Fibroblast of lung (primary cell): Measurements from ENCODE around the gene FBRSL1. TPM values are rescaled to one million over a fixed set of nuclear protein-coding genes. Genes with fewer than 3 reads are reported as not detected.
"Not testable (repeated sequence)": the region's sequence is repeated elsewhere in the genome, so short reads cannot be mapped to it uniquely, and the experiment has no call there.

ENCODE experiments used
- DNase-seq, 2 donors: peaks; one replicate each; pipeline versions ENCODE4 v3.0.0 to v3.0.0-alpha.2; 2010; ENCODE audit warnings: low read depth in 2 of 2
- H2AFZ ChIP-seq: 2 replicates; pipeline ENCODE4 v1.5.1; 2012; ENCODE audit warnings: low read length, control low read depth, inconsistent platforms
- H3K27ac ChIP-seq: 2 replicates; pipeline ENCODE4 v1.5.1; 2011; ENCODE audit warnings: low read length, control low read depth; ENCODE audit not compliant: insufficient read depth
- H3K27me3 ChIP-seq: 2 replicates; pipeline ENCODE4 v1.5.1; 2011; ENCODE audit warnings: mild to moderate bottlenecking, low read length; ENCODE audit not compliant: control insufficient read depth, insufficient read depth
- H3K36me3 ChIP-seq: 2 replicates; pipeline ENCODE4 v1.5.1; 2011; ENCODE audit warnings: low read length; ENCODE audit not compliant: control insufficient read depth, insufficient read depth
- H3K4me1 ChIP-seq: 2 replicates; pipeline ENCODE4 v1.5.1; 2011; ENCODE audit warnings: low read length; ENCODE audit not compliant: control insufficient read depth, insufficient read depth; ENCODE audit errors: extremely low read depth
- H3K4me2 ChIP-seq: 2 replicates; pipeline ENCODE4 v1.5.1; 2011; ENCODE audit warnings: low read length, control low read depth; ENCODE audit not compliant: insufficient read depth; ENCODE audit errors: extremely low read depth
- H3K4me3 ChIP-seq, 4 experiments: fragments of 200-600 bp in 1 of 4; sonication (generic) in 1 of 4; replicated peaks in 1 of 4; 2 replicates each; pipeline ENCODE4 v1.5.1; 2011 to 2016; ENCODE audit warnings: low read length in 4 of 4, low read depth in 3 of 4, mild to moderate bottlenecking in 3 of 4, control low read depth in 2 of 4, inconsistent platforms in 1 of 4, mixed read lengths in 1 of 4; ENCODE audit not compliant: insufficient read depth in 1 of 4; ENCODE audit errors: control extremely low read depth in 1 of 4
- H3K79me2 ChIP-seq: 2 replicates; pipeline ENCODE4 v1.5.1; 2012; ENCODE audit warnings: mild to moderate bottlenecking, low read length, inconsistent platforms; ENCODE audit not compliant: control insufficient read depth, insufficient read depth
- H3K9ac ChIP-seq: 2 replicates; pipeline ENCODE4 v1.5.1; 2011; ENCODE audit warnings: mild to moderate bottlenecking, low read length, control low read depth; ENCODE audit not compliant: insufficient read depth
- H3K9me3 ChIP-seq: 2 replicates; pipeline ENCODE4 v1.5.1; 2012; ENCODE audit warnings: low read depth, low read length; ENCODE audit not compliant: control insufficient read depth, insufficient read depth
- H4K20me1 ChIP-seq: 2 replicates; pipeline ENCODE4 v1.5.1; 2011; ENCODE audit warnings: low read length; ENCODE audit not compliant: control insufficient read depth, insufficient read depth; ENCODE audit errors: extremely low read depth
- CTCF ChIP-seq, 2 donors: IDR thresholded peaks in 1 of 2; conservative IDR thresholded peaks in 1 of 2; 1 replicate in 1 of 2; 2 replicates in 1 of 2; pipeline ENCODE4 v1.5.1; 2011 to 2012; ENCODE audit warnings: low read length in 2 of 2, control low read depth in 1 of 2, inconsistent platforms in 1 of 2, low read depth in 1 of 2, mild to moderate bottlenecking in 1 of 2
- EZH2 ChIP-seq: IDR thresholded peaks from 2 replicates; pipeline ENCODE4 v1.5.1; 2012; ENCODE audit warnings: low read length, control low read depth, mild to moderate bottlenecking; ENCODE audit errors: missing control alignments
- polyA plus RNA-seq, 2 donors: library from polyadenylated mRNA; depleted of rRNA in 1 of 2; stranded (reverse) in 1 of 2; unstranded in 1 of 2; fragments of >200 nt; gene quantifications; 2 replicates each; pipeline ENCODE4 v1.2.1, GENCODE V29; 2011 to 2012; ENCODE audit warnings: missing spikeins in 1 of 2
- total RNA-seq: library from RNA; depleted of rRNA; stranded (reverse); fragments of >200 nt; gene quantifications from 2 replicates; pipeline ENCODE4 v1.2.1, GENCODE V29; 2014

Gene FBRSL1
- total and polyA plus RNA-seq, 2 donors (not counting 1 experiment from before 2014, with no cell fraction given), result 1.4 to 1.8 TPM

DNA sequence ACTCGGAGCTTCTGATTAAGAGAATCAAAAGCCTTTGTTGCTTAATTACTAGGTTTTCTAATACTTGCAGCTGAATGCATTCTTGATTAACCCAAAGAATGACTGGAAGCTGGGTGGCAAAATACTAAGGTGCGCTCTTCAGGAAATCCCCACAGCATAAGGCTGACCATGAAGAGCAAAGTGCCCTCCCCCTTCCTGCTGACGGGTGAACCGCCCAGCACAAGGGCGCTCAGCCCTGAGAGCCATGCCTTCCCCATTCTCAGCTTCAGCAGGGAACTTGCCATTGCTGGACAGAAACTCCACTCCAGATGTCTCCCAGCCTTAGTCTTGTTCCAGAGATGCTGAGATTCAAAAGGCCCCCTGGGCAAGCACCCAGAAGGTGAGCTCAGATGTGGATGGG is 27.2 kb upstream of the FBRSL1 start:
- H3K27ac ChIP-seq, result no peak overlapping the region
- H3K27me3 ChIP-seq, result no peaks in the 10 kb centered on the region
- peaks cover 2% of the 10 kb centered on the region for H3K9me3 ChIP-seq
- TF ChIP-seq CTCF (conservative IDR thresholded peaks at IDR 0.05 in 1 of 2, IDR thresholded peaks at IDR 0.05 in 1 of 2; ENCODE audit: low read depth in 1 of 2, low read length in 2 of 2) (no peak), EZH2 (no peak)
- no peak for DNase-seq
- H3K79me2 ChIP-seq, result no peaks in the 10 kb centered on the region
- no peaks in the 10 kb centered on the region for H4K20me1 ChIP-seq
- H2AFZ ChIP-seq, result no peak overlapping the region
- H3K4me3 ChIP-seq, result no peak overlapping the region
- H3K9ac ChIP-seq, result no peak overlapping the region
- no peak overlapping the region for H3K4me2 ChIP-seq
- no peaks in the 10 kb centered on the region for H3K36me3 ChIP-seq
- H3K4me1 ChIP-seq, result no peaks in the 10 kb centered on the region

- not testable (repeated sequence) for H3K9me3 ChIP-seq, H3K36me3 ChIP-seq, H3K27me3 ChIP-seq, DNase-seq, H3K4me2 ChIP-seq, H4K20me1 ChIP-seq, H3K9ac ChIP-seq, H3K79me2 ChIP-seq, H3K4me3 ChIP-seq, H3K27ac ChIP-seq, H2AFZ ChIP-seq, H3K4me1 ChIP-seq
Observed at GRCh38 chr12:132463284-132463924, 26.5 kb upstream of the FBRSL1 start.

GRCh38 chr12:132464304-132464703 is 25.6 kb upstream of the FBRSL1 start:
- not testable (repeated sequence) for DNase-seq, H3K4me2 ChIP-seq

DNA sequence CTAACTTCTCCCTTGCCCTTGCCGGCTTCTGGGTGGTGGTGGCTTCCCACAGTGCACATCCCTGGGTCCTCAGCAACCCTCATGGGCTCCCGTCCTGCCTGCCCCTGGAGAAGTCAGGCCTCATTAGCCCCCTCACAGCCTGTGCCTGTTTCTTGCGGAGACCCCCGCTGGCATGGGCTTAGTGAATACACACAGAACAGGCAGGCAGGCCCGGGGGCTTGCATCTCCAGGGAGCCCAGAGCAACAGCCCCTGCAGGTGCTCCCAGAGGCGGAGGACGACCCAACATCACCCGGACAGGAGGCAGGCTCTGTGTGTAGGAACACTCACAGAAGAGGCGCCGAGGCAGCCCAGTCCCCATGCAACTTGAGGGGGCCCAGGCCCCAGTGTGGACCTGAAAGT is 25.1 kb upstream of the FBRSL1 start:
- Histone ChIP-seq H3K9ac (no peak overlapping the region), H3K4me2 (no peak overlapping the region), H3K27ac (no peak overlapping the region), H3K4me3 (no peak overlapping the region), H4K20me1 (no peaks in the 10 kb centered on the region), H2AFZ (no peak overlapping the region), H3K9me3 (peaks cover 2% of the 10 kb centered on the region), H3K36me3 (no peaks in the 10 kb centered on the region), H3K79me2 (no peaks in the 10 kb centered on the region), H3K4me1 (no peaks in the 10 kb centered on the region), H3K27me3 (no peaks in the 10 kb centered on the region)
- no peak for DNase-seq
- TF ChIP-seq CTCF (conservative IDR thresholded peaks at IDR 0.05 in 1 of 2, IDR thresholded peaks at IDR 0.05 in 1 of 2; ENCODE audit: low read depth in 1 of 2, low read length in 2 of 2) (no peak), EZH2 (no peak)

More at GRCh38 chr12:132464304-132464703, 25.6 kb upstream of the FBRSL1 start:
- not testable (repeated sequence) for H3K4me3 ChIP-seq, H3K27me3 ChIP-seq, H3K27ac ChIP-seq, H3K4me1 ChIP-seq, H3K9me3 ChIP-seq, H4K20me1 ChIP-seq, H3K9ac ChIP-seq, H3K36me3 ChIP-seq, H2AFZ ChIP-seq, H3K79me2 ChIP-seq
